SK-N-SH treated with all-trans-retinoic acid at 6 μM for 48 hours (cell line): Measurements from ENCODE around the gene ACR.
"Not testable (repeated sequence)": the region's sequence is repeated elsewhere in the genome, so short reads cannot be mapped to it uniquely, and the experiment has no call there.

ENCODE experiments used
- ATAC-seq: fragments of 200-7000 bp; cut with Tn5 transposase; 3 replicates; pipeline ENCODE4 v1.9.1; 2020; ENCODE audit warnings: mild to moderate bottlenecking, moderate library complexity
- ARNTL ChIP-seq: fragments of 450-650 bp; formaldehyde crosslinking; IDR thresholded peaks from 2 replicates; pipeline ENCODE4 v1.5.0; 2020; ENCODE audit warnings: low read depth, mild to moderate bottlenecking, moderate library complexity, borderline replicate concordance
- CSDC2 ChIP-seq: fragments of 250-450 bp; sonication (Bioruptor Pico); IDR thresholded peaks from 2 replicates; pipeline ENCODE4 v1.5.0; 2020; ENCODE audit warnings: mild to moderate bottlenecking, moderate library complexity
- GLIS3 ChIP-seq: fragments of 250-450 bp; sonication (Bioruptor Pico); IDR thresholded peaks from 2 replicates; pipeline ENCODE4 v1.5.0; 2020; ENCODE audit warnings: mild to moderate bottlenecking, moderate library complexity
- OSR1 ChIP-seq: fragments of 250-450 bp; sonication (Bioruptor Pico); IDR thresholded peaks from 2 replicates; pipeline ENCODE4 v1.8.0; 2022; ENCODE audit warnings: moderate library complexity, mild to moderate bottlenecking, inconsistent platforms
- PPARA ChIP-seq: fragments of 250-450 bp; sonication (Bioruptor Pico); IDR thresholded peaks from 2 replicates; pipeline ENCODE4 v1.5.0; 2020; ENCODE audit warnings: mild to moderate bottlenecking, borderline replicate concordance
- SNAI2 ChIP-seq: fragments of 250-450 bp; sonication (Bioruptor Pico); IDR thresholded peaks from 2 replicates; pipeline ENCODE4 v1.5.0; 2020; ENCODE audit warnings: mild to moderate bottlenecking, moderate library complexity
- TOX ChIP-seq: fragments of 250-450 bp; sonication (Bioruptor Pico); IDR thresholded peaks from 2 replicates; pipeline ENCODE4 v1.8.0; 2021; ENCODE audit warnings: mild to moderate bottlenecking, moderate library complexity, borderline replicate concordance
- ZC3H10 ChIP-seq: fragments of 250-450 bp; sonication (Bioruptor Pico); IDR thresholded peaks from 2 replicates; pipeline ENCODE4 v1.5.1; 2021; ENCODE audit warnings: mild to moderate bottlenecking, moderate library complexity
- ZFP3 ChIP-seq: fragments of 250-450 bp; sonication (Bioruptor Pico); IDR thresholded peaks from 2 replicates; pipeline ENCODE4 v1.5.0; 2020; ENCODE audit warnings: mild to moderate bottlenecking, moderate library complexity
- ZFP30 ChIP-seq: fragments of 450-650 bp; formaldehyde crosslinking; IDR thresholded peaks from 2 replicates; pipeline ENCODE4 v1.5.0; 2022; ENCODE audit warnings: mild to moderate bottlenecking, moderate library complexity
- ZNF565 ChIP-seq: fragments of 450-650 bp; formaldehyde crosslinking; conservative IDR thresholded peaks from 2 replicates; pipeline ENCODE4 v1.5.0; 2020; ENCODE audit warnings: low read depth, mild to moderate bottlenecking, moderate library complexity
- ZNF70 ChIP-seq: fragments of 450-650 bp; formaldehyde crosslinking; IDR thresholded peaks from 2 replicates; pipeline ENCODE4 v1.5.0; 2020; ENCODE audit warnings: mild to moderate bottlenecking, moderate library complexity
- TF ChIP-seq, protein P1 (sequence below): fragments of 250-450 bp; sonication (Bioruptor Pico); IDR thresholded peaks from 2 replicates; pipeline ENCODE4 v1.5.1; 2020; ENCODE audit warnings: low read depth, mild to moderate bottlenecking, moderate library complexity
- TF ChIP-seq, protein P2 (sequence below): fragments of 250-450 bp; sonication (Bioruptor Pico); IDR thresholded peaks from 2 replicates; pipeline ENCODE4 v1.5.0; 2020; ENCODE audit warnings: mild to moderate bottlenecking, moderate library complexity
- TF ChIP-seq, protein P3 (sequence below): fragments of 250-450 bp; sonication (Bioruptor Pico); IDR thresholded peaks from 2 replicates; pipeline ENCODE4 v1.5.1; 2021; ENCODE audit warnings: mild to moderate bottlenecking, moderate library complexity
- TF ChIP-seq, protein P4 (sequence below): fragments of 250-450 bp; sonication (Bioruptor Pico); IDR thresholded peaks from 2 replicates; pipeline ENCODE4 v1.8.0; 2020; ENCODE audit warnings: mild to moderate bottlenecking, moderate library complexity, borderline replicate concordance
- TF ChIP-seq, protein P5 (sequence below): fragments of 250-450 bp; sonication (Bioruptor Pico); IDR thresholded peaks from 2 replicates; pipeline ENCODE4 v1.8.0; 2021; ENCODE audit warnings: low read depth, mild to moderate bottlenecking, moderate library complexity, borderline replicate concordance

Gene ACR

DNA sequence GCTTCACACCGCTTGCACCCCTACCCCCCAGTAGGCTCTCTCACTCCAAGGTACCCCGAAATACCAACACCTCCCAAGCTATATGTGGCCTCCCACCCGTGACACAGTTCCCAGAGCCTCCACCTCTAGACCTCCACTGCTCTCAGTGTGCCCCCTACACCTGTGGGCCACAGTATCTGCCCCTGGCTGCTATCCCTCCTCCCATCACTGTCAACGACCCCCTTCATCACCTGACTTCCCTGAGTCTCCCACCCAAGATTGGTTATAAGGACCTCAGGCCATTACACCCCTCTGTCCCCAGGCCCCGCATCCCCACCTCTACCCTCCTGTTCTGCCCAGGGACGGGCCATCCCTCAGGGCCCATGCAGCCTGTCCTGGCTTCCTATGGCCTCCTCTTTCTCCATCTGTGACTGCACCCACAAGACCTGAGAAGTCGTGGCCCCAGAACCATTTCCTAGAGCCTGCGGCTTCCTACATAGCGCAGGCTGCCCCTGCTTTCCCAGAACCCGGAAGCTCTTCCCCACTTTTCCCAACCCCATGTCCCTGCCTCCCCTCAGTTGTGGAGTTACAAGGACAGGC is 734 bp downstream of the ACR start:
- ATAC-seq = no peak
- no peak for TF ChIP-seq PPARA (CRISPR knock-in tag)
- TF ChIP-seq, protein P1, sequence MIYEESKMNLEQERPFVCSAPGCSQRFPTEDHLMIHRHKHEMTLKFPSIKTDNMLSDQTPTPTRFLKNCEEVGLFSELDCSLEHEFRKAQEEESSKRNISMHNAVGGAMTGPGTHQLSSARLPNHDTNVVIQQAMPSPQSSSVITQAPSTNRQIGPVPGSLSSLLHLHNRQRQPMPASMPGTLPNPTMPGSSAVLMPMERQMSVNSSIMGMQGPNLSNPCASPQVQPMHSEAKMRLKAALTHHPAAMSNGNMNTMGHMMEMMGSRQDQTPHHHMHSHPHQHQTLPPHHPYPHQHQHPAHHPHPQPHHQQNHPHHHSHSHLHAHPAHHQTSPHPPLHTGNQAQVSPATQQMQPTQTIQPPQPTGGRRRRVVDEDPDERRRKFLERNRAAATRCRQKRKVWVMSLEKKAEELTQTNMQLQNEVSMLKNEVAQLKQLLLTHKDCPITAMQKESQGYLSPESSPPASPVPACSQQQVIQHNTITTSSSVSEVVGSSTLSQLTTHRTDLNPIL = no peak
- no peak for TF ChIP-seq TOX
- TF ChIP-seq OSR1 (CRISPR knock-in tag) = no peak
- TF ChIP-seq, protein P2, sequence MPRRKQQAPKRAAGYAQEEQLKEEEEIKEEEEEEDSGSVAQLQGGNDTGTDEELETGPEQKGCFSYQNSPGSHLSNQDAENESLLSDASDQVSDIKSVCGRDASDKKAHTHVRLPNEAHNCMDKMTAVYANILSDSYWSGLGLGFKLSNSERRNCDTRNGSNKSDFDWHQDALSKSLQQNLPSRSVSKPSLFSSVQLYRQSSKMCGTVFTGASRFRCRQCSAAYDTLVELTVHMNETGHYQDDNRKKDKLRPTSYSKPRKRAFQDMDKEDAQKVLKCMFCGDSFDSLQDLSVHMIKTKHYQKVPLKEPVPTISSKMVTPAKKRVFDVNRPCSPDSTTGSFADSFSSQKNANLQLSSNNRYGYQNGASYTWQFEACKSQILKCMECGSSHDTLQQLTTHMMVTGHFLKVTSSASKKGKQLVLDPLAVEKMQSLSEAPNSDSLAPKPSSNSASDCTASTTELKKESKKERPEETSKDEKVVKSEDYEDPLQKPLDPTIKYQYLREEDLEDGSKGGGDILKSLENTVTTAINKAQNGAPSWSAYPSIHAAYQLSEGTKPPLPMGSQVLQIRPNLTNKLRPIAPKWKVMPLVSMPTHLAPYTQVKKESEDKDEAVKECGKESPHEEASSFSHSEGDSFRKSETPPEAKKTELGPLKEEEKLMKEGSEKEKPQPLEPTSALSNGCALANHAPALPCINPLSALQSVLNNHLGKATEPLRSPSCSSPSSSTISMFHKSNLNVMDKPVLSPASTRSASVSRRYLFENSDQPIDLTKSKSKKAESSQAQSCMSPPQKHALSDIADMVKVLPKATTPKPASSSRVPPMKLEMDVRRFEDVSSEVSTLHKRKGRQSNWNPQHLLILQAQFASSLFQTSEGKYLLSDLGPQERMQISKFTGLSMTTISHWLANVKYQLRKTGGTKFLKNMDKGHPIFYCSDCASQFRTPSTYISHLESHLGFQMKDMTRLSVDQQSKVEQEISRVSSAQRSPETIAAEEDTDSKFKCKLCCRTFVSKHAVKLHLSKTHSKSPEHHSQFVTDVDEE (CRISPR knock-in tag) = no peak
- no peak for TF ChIP-seq ZNF70 (CRISPR knock-in tag)

DNA sequence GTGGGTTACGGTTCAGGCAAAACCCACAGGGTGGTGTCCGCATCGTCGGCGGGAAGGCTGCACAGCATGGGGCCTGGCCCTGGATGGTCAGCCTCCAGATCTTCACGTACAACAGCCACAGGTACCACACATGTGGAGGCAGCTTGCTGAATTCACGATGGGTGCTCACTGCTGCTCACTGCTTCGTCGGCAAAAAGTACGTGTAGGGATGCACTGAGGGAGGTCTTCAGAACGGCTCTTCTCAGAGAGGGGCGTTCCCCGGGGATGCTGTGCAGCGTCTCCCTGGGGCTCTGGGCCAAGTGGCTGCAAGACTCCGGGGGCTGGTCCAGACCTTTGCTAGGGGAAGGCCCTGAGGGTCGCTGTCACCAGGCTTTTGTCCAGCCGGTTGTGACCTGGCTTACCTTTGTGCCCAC is 1.3 kb downstream of the ACR start:
- TF ChIP-seq, protein P3, sequence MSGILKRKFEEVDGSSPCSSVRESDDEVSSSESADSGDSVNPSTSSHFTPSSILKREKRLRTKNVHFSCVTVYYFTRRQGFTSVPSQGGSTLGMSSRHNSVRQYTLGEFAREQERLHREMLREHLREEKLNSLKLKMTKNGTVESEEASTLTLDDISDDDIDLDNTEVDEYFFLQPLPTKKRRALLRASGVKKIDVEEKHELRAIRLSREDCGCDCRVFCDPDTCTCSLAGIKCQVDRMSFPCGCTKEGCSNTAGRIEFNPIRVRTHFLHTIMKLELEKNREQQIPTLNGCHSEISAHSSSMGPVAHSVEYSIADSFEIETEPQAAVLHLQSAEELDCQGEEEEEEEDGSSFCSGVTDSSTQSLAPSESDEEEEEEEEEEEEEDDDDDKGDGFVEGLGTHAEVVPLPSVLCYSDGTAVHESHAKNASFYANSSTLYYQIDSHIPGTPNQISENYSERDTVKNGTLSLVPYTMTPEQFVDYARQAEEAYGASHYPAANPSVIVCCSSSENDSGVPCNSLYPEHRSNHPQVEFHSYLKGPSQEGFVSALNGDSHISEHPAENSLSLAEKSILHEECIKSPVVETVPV (CRISPR knock-in tag) = no peak
- TF ChIP-seq GLIS3 (CRISPR knock-in tag) (no peak), CSDC2 (CRISPR knock-in tag) (no peak), PPARA (CRISPR knock-in tag) (no peak), ZFP3 (CRISPR knock-in tag) (no peak), ARNTL (CRISPR knock-in tag) (no peak), ZFP30 (no peak)
- TF ChIP-seq, protein P4, sequence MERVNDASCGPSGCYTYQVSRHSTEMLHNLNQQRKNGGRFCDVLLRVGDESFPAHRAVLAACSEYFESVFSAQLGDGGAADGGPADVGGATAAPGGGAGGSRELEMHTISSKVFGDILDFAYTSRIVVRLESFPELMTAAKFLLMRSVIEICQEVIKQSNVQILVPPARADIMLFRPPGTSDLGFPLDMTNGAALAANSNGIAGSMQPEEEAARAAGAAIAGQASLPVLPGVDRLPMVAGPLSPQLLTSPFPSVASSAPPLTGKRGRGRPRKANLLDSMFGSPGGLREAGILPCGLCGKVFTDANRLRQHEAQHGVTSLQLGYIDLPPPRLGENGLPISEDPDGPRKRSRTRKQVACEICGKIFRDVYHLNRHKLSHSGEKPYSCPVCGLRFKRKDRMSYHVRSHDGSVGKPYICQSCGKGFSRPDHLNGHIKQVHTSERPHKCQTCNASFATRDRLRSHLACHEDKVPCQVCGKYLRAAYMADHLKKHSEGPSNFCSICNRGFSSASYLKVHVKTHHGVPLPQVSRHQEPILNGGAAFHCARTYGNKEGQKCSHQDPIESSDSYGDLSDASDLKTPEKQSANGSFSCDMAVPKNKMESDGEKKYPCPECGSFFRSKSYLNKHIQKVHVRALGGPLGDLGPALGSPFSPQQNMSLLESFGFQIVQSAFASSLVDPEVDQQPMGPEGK (CRISPR knock-in tag) = no peak
- TF ChIP-seq, protein P2 (CRISPR knock-in tag) = no peak
- no peak for ATAC-seq

DNA sequence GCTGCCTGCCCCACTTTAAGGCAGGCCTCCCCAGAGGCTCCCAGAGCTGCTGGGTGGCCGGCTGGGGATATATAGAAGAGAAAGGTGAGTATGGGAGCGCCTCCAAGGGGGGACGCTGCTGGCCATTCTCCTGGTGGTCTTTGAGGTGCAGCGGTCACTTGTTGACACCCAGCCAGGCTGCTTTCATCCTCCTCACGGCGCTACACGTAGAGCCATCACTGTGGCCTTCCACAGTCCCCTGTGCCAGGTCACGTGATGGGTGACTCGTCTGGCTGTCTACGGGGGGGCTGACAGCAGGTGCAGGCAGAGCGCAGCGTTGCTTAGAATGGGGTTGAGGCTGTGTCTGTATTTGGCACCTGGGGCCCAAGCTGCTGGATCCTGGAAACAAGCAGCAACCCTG is 1.9 kb downstream of the ACR start:
- ATAC-seq = no peak
- TF ChIP-seq SNAI2 (CRISPR knock-in tag) (no peak), ZNF565 (CRISPR knock-in tag) (no peak), ZFP3 (CRISPR knock-in tag) (no peak), ARNTL (CRISPR knock-in tag) (no peak), ZFP30 (no peak), ZNF70 (CRISPR knock-in tag) (no peak), ZC3H10 (CRISPR knock-in tag) (no peak), CSDC2 (CRISPR knock-in tag) (no peak), PPARA (CRISPR knock-in tag) (no peak), GLIS3 (CRISPR knock-in tag) (no peak)
- TF ChIP-seq, protein P4 (CRISPR knock-in tag) = no peak
- TF ChIP-seq, protein P2 (CRISPR knock-in tag) = no peak
- TF ChIP-seq, protein P5, sequence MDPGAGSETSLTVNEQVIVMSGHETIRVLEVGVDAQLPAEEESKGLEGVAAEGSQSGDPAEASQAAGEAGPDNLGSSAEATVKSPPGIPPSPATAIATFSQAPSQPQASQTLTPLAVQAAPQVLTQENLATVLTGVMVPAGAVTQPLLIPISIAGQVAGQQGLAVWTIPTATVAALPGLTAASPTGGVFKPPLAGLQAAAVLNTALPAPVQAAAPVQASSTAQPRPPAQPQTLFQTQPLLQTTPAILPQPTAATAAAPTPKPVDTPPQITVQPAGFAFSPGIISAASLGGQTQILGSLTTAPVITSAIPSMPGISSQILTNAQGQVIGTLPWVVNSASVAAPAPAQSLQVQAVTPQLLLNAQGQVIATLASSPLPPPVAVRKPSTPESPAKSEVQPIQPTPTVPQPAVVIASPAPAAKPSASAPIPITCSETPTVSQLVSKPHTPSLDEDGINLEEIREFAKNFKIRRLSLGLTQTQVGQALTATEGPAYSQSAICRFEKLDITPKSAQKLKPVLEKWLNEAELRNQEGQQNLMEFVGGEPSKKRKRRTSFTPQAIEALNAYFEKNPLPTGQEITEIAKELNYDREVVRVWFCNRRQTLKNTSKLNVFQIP (CRISPR knock-in tag) = no peak

DNA sequence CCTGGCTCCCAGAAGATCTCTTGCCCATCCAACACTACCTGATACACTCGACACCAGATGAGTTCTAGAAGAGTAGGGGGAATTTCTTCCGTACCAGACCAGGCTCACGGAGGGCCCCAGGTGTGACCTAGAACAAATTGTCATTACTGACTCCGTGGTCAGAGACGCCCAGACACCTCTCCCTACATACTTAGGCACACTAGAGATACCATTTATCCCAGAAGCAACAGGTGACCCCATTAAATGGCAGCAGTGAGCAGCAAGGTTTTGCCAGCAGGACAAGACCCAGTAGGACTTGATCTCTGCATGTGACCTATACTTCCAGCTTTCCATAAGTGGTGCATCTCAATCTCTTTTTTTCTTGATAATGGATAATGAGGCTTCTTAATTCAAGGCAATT is 2.7 kb downstream of the ACR start:
- ATAC-seq = not testable (repeated sequence)
